HepG2 (cell line): ENCODE data around the gene SP6. TPM values are rescaled to one million over a fixed set of nuclear protein-coding genes. Genes with fewer than 3 reads are reported as not detected.
A peak's percentile ranks its signal among the peaks of the same experiment; 100 is the strongest.

Experiments used
- KIAA2018 ChIP-seq: sonication (generic); formaldehyde crosslinking; IDR thresholded peaks from 2 replicates; pipeline ENCODE4 v1.5.0; 2020; ENCODE audit warnings: mild to moderate bottlenecking, missing genetic modification reagents, borderline replicate concordance
- NFKBIZ ChIP-seq: IDR thresholded peaks from 2 replicates; pipeline ENCODE4 v1.6.1; 2018; ENCODE audit warnings: missing genetic modification reagents, missing compliant biosample characterization
- PPARG ChIP-seq: conservative IDR thresholded peaks from 2 replicates; pipeline ENCODE4 v1.6.1; 2016; ENCODE audit warnings: missing biosample characterization, missing genetic modification reagents
- RXRA ChIP-seq: sonication (generic); formaldehyde crosslinking; IDR thresholded peaks from 2 replicates; pipeline ENCODE4 v1.5.1; 2020; ENCODE audit warnings: missing genetic modification reagents
- WIZ ChIP-seq: sonication (generic); formaldehyde crosslinking; IDR thresholded peaks from 2 replicates; pipeline ENCODE4 v1.5.1; 2020; ENCODE audit warnings: mild to moderate bottlenecking, missing genetic modification reagents
- ZC3H4 ChIP-seq: sonication (generic); formaldehyde crosslinking; IDR thresholded peaks from 2 replicates; pipeline ENCODE4 v1.4.0; 2020; ENCODE audit warnings: missing genetic modification reagents, borderline replicate concordance
- ZNF629 ChIP-seq: sonication (generic); formaldehyde crosslinking; conservative IDR thresholded peaks from 2 replicates; pipeline ENCODE4 v1.5.0; 2020; ENCODE audit warnings: missing genetic modification reagents
- ZNF776 ChIP-seq: sonication (generic); formaldehyde crosslinking; IDR thresholded peaks from 2 replicates; pipeline ENCODE4 v1.4.0; 2020; ENCODE audit warnings: mild to moderate bottlenecking, missing genetic modification reagents
- polyA plus RNA-seq, 8 experiments: library from polyadenylated mRNA; depleted of rRNA in 3 of 8; stranded (reverse) in 7 of 8; unstranded in 1 of 8; fragments of >200 nt; fragmentation: Illumina TruSeq in 4 of 8; extraction: Trizol in 4 of 8; gene quantifications; 2 replicates each; pipeline versions ENCODE4 v1.2.1 to v1.2.3, GENCODE V29; 2011 to 2016; ENCODE audit warnings: low read depth in 4 of 8, missing spikeins in 1 of 8, mixed read lengths in 1 of 8; ENCODE audit not compliant: insufficient read depth in 1 of 8
- total RNA-seq, 5 experiments: library from RNA; depleted of rRNA; stranded (reverse); fragments of >200 nt; fragmentation: Illumina TruSeq; extraction: Trizol; gene quantifications; 2 replicates each; pipeline ENCODE4 v1.2.3, GENCODE V29; 2016; ENCODE audit warnings: low read depth in 1 of 5
- TF ChIP-seq, protein P1 (sequence below): sonication (generic); formaldehyde crosslinking; IDR thresholded peaks from 2 replicates; pipeline ENCODE4 v1.5.1; 2020; ENCODE audit warnings: mild to moderate bottlenecking, moderate library complexity, missing genetic modification reagents
- TF ChIP-seq, protein P2 (sequence below): sonication (generic); formaldehyde crosslinking; IDR thresholded peaks from 2 replicates; pipeline ENCODE4 v1.4.0; 2020; ENCODE audit warnings: missing genetic modification reagents, mild to moderate bottlenecking, borderline replicate concordance
- TF ChIP-seq, protein P3 (sequence below): sonication (generic); formaldehyde crosslinking; conservative IDR thresholded peaks from 2 replicates; pipeline ENCODE4 v1.8.0; 2022; ENCODE audit warnings: low read depth, missing genetic modification reagents

Gene SP6
- total and polyA plus RNA-seq, 2 of the 13 experiments (the other 11 are each of a cell fraction or from before 2014, with no cell fraction given), result 0.07 TPM

DNA sequence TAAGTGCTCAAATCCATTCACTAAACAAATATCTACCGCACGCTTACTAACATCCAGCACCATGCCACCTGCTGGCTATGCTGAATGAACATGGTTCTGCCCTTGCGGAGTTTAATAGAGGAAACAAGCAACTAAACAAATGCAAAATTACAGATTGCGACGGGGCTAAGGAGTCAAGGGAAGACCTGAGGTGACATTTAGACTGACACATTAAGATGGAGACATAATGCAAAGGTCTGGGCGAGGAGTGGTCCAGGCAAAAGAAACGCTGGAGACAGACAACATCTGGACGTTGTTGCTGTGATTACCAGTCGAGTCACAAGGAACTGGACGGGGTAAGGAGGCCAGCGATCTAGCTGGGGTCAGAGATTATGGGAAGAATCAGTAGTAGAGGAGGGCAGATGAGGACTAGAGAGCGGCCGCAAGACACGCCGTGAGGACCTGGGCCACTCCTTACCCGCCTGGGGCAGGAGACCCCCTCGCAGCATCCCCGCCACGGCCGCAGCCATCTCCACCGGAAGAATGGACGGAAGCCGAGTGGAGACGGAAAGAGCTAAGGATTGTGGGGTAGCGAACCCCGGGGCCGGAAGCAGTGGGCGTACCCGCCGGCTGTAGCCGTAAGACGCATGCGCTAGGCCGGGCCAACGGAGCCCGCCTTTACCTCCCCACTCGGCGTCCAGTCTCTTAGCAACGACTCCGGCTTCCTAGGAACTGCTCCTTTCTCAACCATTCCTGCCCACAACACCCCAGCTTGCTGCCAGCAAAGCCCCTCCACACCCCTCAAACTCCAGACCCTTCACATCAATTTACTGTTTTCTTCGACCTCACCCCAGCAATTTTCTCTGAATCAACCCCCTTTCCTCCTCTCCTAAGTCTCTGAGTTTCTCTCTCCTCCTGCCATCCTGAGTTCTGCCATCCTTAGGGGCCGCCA lies 19.7 kb downstream of the SP6 start, which contains the start of the genes LRRC46 and MRPL10 (continued):
- TF ChIP-seq ZNF629 (CRISPR knock-in tag) (no peak), KIAA2018 (no peak), PPARG (CRISPR knock-in tag) (peak; percentile 27; the same call in 1 of the 2 replicates), NFKBIZ (peak; percentile 56; the same call in 1 of the 2 replicates), ZNF776 (CRISPR knock-in tag) (peak; percentile 65; the same call in 1 of the 2 replicates), RXRA (CRISPR knock-in tag) (peak; percentile 70), WIZ (peak; percentile 67), ZC3H4 (CRISPR knock-in tag) (no peak)
- TF ChIP-seq, protein P1, sequence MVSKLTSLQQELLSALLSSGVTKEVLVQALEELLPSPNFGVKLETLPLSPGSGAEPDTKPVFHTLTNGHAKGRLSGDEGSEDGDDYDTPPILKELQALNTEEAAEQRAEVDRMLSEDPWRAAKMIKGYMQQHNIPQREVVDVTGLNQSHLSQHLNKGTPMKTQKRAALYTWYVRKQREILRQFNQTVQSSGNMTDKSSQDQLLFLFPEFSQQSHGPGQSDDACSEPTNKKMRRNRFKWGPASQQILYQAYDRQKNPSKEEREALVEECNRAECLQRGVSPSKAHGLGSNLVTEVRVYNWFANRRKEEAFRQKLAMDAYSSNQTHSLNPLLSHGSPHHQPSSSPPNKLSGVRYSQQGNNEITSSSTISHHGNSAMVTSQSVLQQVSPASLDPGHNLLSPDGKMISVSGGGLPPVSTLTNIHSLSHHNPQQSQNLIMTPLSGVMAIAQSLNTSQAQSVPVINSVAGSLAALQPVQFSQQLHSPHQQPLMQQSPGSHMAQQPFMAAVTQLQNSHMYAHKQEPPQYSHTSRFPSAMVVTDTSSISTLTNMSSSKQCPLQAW (CRISPR knock-in tag), result peak; percentile 94
- TF ChIP-seq, protein P2, sequence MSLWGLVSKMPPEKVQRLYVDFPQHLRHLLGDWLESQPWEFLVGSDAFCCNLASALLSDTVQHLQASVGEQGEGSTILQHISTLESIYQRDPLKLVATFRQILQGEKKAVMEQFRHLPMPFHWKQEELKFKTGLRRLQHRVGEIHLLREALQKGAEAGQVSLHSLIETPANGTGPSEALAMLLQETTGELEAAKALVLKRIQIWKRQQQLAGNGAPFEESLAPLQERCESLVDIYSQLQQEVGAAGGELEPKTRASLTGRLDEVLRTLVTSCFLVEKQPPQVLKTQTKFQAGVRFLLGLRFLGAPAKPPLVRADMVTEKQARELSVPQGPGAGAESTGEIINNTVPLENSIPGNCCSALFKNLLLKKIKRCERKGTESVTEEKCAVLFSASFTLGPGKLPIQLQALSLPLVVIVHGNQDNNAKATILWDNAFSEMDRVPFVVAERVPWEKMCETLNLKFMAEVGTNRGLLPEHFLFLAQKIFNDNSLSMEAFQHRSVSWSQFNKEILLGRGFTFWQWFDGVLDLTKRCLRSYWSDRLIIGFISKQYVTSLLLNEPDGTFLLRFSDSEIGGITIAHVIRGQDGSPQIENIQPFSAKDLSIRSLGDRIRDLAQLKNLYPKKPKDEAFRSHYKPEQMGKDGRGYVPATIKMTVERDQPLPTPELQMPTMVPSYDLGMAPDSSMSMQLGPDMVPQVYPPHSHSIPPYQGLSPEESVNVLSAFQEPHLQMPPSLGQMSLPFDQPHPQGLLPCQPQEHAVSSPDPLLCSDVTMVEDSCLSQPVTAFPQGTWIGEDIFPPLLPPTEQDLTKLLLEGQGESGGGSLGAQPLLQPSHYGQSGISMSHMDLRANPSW (CRISPR knock-in tag), result peak; percentile 74; the same call in 1 of the 2 replicates
- TF ChIP-seq, protein P3, sequence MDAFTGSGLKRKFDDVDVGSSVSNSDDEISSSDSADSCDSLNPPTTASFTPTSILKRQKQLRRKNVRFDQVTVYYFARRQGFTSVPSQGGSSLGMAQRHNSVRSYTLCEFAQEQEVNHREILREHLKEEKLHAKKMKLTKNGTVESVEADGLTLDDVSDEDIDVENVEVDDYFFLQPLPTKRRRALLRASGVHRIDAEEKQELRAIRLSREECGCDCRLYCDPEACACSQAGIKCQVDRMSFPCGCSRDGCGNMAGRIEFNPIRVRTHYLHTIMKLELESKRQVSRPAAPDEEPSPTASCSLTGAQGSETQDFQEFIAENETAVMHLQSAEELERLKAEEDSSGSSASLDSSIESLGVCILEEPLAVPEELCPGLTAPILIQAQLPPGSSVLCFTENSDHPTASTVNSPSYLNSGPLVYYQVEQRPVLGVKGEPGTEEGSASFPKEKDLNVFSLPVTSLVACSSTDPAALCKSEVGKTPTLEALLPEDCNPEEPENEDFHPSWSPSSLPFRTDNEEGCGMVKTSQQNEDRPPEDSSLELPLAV (CRISPR knock-in tag), result no peak
